Vagina (tissue), 2 donors: ENCODE results near the gene SUN1. TPM values are rescaled to one million over a fixed set of nuclear protein-coding genes. Genes with fewer than 3 reads are reported as not detected.
A peak's percentile ranks its signal among the peaks of the same experiment; 100 is the strongest.

ENCODE experiments used
- DNase-seq, 2 donors: peaks; one replicate each; pipeline ENCODE4 v3.0.0-alpha.2; 2017; ENCODE audit errors: extremely low spot score in 2 of 2
- H3K27ac ChIP-seq: fragments of 200-600 bp; sonication (generic); one replicate; pipeline ENCODE4 v1.5.1; 2019
- H3K27me3 ChIP-seq: fragments of 200-600 bp; sonication (generic); one replicate; pipeline ENCODE4 v1.5.1; 2019
- H3K36me3 ChIP-seq, 2 donors: fragments of 200-600 bp; sonication (generic); one replicate each; pipeline ENCODE4 v1.5.1; 2017 to 2019
- H3K4me1 ChIP-seq: fragments of 200-600 bp; sonication (generic); one replicate; pipeline ENCODE4 v1.5.1; 2019
- H3K4me3 ChIP-seq, 2 donors: fragments of 200-600 bp; sonication (generic); 1 replicate in 1 of 2; 2 replicates in 1 of 2; pipeline ENCODE4 v1.5.1; 2016 to 2019
- H3K9me3 ChIP-seq: fragments of 200-600 bp; sonication (generic); one replicate; pipeline ENCODE4 v1.5.1; 2019
- POLR2A ChIP-seq, 2 donors: fragments of 450-650 bp; IDR thresholded peaks; one replicate each; pipeline ENCODE4 v1.6.1; 2017; ENCODE audit warnings: antibody characterized with exemption in 2 of 2, mild to moderate bottlenecking in 2 of 2, moderate library complexity in 2 of 2
- POLR2AphosphoS5 ChIP-seq, 2 donors: sonication (generic); formaldehyde crosslinking; IDR thresholded peaks; one replicate each; pipeline ENCODE4 v1.9.0; 2017; ENCODE audit warnings: antibody characterized with exemption in 2 of 2, mild to moderate bottlenecking in 2 of 2, low read depth in 1 of 2; ENCODE audit not compliant: insufficient read depth in 1 of 2
- intact Hi-C: fragments of 100-400 bp; cut with DNase I; formaldehyde crosslinking; loops from one replicate; pipeline ENCODE4 v1.15.1; 2023
- total RNA-seq: library from RNA; depleted of rRNA; stranded (reverse); fragments of >200 nt; gene quantifications from one replicate; pipeline ENCODE4 v1.2.3, GENCODE V29; 2016
- TF ChIP-seq, protein P1 (sequence below), 3 experiments: fragments of 450-650 bp in 2 of 3; fragments of 200-600 bp in 1 of 3; sonication (generic) in 1 of 3; IDR thresholded peaks; one replicate each; pipeline ENCODE4 v1.5.1; 2017 to 2019; ENCODE audit warnings: antibody characterized with exemption in 3 of 3, mild to moderate bottlenecking in 2 of 3, moderate library complexity in 2 of 3

Gene SUN1
- total RNA-seq, 1 donor from 2014 or later: 170 TPM

- Histone ChIP-seq H3K9me3 (no peaks in the 10 kb centered on the region), H3K36me3 (peaks cover 0 to 12% of the 10 kb centered on the region in 2 donors), H3K27ac (no peak overlapping the region), H3K4me1 (peaks cover 17% of the 10 kb centered on the region), H3K27me3 (no peaks in the 10 kb centered on the region), H3K4me3 (no peak overlapping the region)
- DNase-seq: no peak
- TF ChIP-seq, protein P1, sequence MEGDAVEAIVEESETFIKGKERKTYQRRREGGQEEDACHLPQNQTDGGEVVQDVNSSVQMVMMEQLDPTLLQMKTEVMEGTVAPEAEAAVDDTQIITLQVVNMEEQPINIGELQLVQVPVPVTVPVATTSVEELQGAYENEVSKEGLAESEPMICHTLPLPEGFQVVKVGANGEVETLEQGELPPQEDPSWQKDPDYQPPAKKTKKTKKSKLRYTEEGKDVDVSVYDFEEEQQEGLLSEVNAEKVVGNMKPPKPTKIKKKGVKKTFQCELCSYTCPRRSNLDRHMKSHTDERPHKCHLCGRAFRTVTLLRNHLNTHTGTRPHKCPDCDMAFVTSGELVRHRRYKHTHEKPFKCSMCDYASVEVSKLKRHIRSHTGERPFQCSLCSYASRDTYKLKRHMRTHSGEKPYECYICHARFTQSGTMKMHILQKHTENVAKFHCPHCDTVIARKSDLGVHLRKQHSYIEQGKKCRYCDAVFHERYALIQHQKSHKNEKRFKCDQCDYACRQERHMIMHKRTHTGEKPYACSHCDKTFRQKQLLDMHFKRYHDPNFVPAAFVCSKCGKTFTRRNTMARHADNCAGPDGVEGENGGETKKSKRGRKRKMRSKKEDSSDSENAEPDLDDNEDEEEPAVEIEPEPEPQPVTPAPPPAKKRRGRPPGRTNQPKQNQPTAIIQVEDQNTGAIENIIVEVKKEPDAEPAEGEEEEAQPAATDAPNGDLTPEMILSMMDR (IDR thresholded peaks at IDR 0.05): no peak
- TF ChIP-seq POLR2A (IDR thresholded peaks at IDR 0.05) (no peak), POLR2AphosphoS5 (IDR thresholded peaks at IDR 0.05; ENCODE audit: insufficient read depth in 1 of 2, low read depth in 1 of 2) (no peak)
- intact Hi-C loops: no loop called here
These were observed 68.7 kb downstream of the SUN1 start for GRCh38 chr7:901041-901387.

DNA sequence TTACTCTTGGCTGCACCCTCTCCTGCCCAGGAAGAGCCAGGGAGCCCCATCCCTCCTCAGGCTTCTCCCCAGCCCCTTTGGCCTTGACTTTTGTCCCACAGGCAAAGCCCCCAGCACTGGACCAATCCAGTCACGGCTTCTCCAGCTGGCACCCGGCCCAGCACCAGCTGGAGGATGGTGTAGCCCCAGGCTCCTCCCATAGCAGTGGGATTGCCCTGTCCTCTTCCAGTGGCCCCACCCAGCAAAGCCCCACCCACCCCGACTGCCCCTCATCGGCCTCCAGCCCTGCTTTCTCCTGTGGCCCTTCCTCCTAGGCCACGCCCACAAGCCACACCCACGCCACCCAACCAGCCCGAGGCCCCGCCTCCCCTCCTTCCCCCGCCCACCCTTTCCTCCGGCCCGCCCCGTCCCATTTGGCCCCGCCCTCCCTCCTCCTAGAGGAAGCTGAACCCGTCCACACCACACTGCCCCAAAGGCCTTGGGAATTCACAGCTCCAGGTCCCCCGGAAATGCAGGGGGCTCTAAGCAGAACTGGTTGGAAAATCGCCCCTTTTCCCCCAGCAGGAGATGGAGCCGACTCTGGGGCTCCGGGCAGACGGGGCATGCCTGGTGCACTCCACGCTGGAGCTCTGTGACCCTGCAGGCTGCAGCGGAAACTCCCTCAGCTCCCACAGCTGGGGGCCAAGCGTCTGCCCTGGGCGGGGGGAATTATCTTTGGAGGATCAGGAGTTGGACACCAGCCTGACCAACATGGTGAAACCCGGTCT is 69.3 kb downstream of the SUN1 start:
- Histone ChIP-seq H3K36me3 (peaks cover 0 to 7% of the 10 kb centered on the region in 2 donors), H3K4me1 (peaks cover 17% of the 10 kb centered on the region), H3K27ac (no peak overlapping the region), H3K9me3 (no peaks in the 10 kb centered on the region), H3K27me3 (no peaks in the 10 kb centered on the region), H3K4me3 (no peak overlapping the region)
- no peak for TF ChIP-seq POLR2AphosphoS5 (IDR thresholded peaks at IDR 0.05; ENCODE audit: insufficient read depth in 1 of 2, low read depth in 1 of 2)
- no peak for TF ChIP-seq POLR2A (IDR thresholded peaks at IDR 0.05)
- TF ChIP-seq, protein P1 (IDR thresholded peaks at IDR 0.05): no peak
- intact Hi-C loops: no loop called here
- DNase-seq: no peak

- Histone ChIP-seq H3K27me3 (no peaks in the 10 kb centered on the region), H3K36me3 (no peaks in the 10 kb centered on the region), H3K4me3 (no peak overlapping the region), H3K4me1 (peaks cover 17% of the 10 kb centered on the region), H3K27ac (no peak overlapping the region), H3K9me3 (no peaks in the 10 kb centered on the region)
- intact Hi-C loops: no loop called here
- no peak for TF ChIP-seq POLR2A (IDR thresholded peaks at IDR 0.05)
- TF ChIP-seq, protein P1 (IDR thresholded peaks at IDR 0.05): no peak
- TF ChIP-seq POLR2AphosphoS5 (IDR thresholded peaks at IDR 0.05; ENCODE audit: insufficient read depth in 1 of 2, low read depth in 1 of 2): no peak
- no peak for DNase-seq
These were observed 70.7 kb downstream of the SUN1 start for GRCh38 chr7:902996-903395.

- no peak overlapping the region for H3K4me3 ChIP-seq
- intact Hi-C loops: no loop called here
- H3K27ac ChIP-seq: peak overlapping the region; percentile 57
These were observed 71.9 kb downstream of the SUN1 start for GRCh38 chr7:903921-904755.

More at GRCh38 chr7:903921-904755, 71.9 kb downstream of the SUN1 start:
- Histone ChIP-seq H3K36me3 (no peaks in the 10 kb centered on the region), H3K27me3 (no peaks in the 10 kb centered on the region), H3K9me3 (no peaks in the 10 kb centered on the region), H3K4me1 (peaks cover 25% of the 10 kb centered on the region)
- no peak for TF ChIP-seq POLR2A (IDR thresholded peaks at IDR 0.05)
- TF ChIP-seq, protein P1 (IDR thresholded peaks at IDR 0.05): no peak
- no peak for TF ChIP-seq POLR2AphosphoS5 (IDR thresholded peaks at IDR 0.05; ENCODE audit: insufficient read depth in 1 of 2, low read depth in 1 of 2)
- no peak for DNase-seq
